OCI-LY7 (cell line): ENCODE results near the gene P3H2.

Experiments
- CTCF ChIP-seq: fragments of 200-600 bp; sonication (generic); conservative IDR thresholded peaks from 2 replicates; pipeline ENCODE4 v1.5.1; 2014; ENCODE audit warnings: mild to moderate bottlenecking, antibody characterized with exemption, low read length, moderate library complexity, mixed read lengths
- EZH2phosphoT487 ChIP-seq: fragments of 200-600 bp; sonication (generic); IDR thresholded peaks from 2 replicates; pipeline ENCODE4 v1.6.1; 2018; ENCODE audit warnings: low read depth, borderline replicate concordance, mild to moderate bottlenecking, mixed run types, antibody characterized with exemption, low read length, moderate library complexity, mixed read lengths

- TF ChIP-seq CTCF (no peak), EZH2phosphoT487 (no peak)
Observed at GRCh38 chr3:190092250-190092649, 28.4 kb downstream of the P3H2 start.
